Endothelial cell of umbilical vein (primary cell): ENCODE results near the gene STYXL1. TPM values are rescaled to one million over a fixed set of nuclear protein-coding genes. Genes with fewer than 3 reads are reported as not detected.

Experiments used
- BruUV-seq: library from RNA; stranded (reverse); fragments of 400-500 nt; replicated peaks from 2 replicates; lab custom pipeline; 2021; lab: Mats Ljungman, UMichigan
- CTCF ChIA-PET: fragments of 300-600, 350-600 bp; sonication (Branson Sonifier 250); formaldehyde crosslinking; loops from one replicate; lab custom pipeline; 2021; ENCODE audit warnings: antibody characterized with exemption, inconsistent platforms; lab: Charles Lee
- POLR2A ChIA-PET: fragments of 300-600, 350-600 bp; sonication (Branson Sonifier 250); formaldehyde crosslinking; loops from one replicate; lab custom pipeline; 2021; ENCODE audit warnings: antibody characterized with exemption, inconsistent platforms; lab: Charles Lee
- DNase-seq: peaks from one replicate; pipeline ENCODE4 v3.0.0-alpha.2; 2011; ENCODE audit warnings: low read depth, low spot score
- FAIRE-seq: peaks from 2 replicates; lab custom pipeline; 2011; peaks lifted over from hg19 to GRCh38; lab: Jason Lieb, UNC
- H2AFZ ChIP-seq: 2 replicates; pipeline ENCODE4 v1.6.0; 2012; ENCODE audit warnings: low read depth, low read length, control low read depth, inconsistent platforms
- H3K27ac ChIP-seq: 2 replicates; pipeline ENCODE4 v1.5.1; 2011; ENCODE audit warnings: low read depth, mild to moderate bottlenecking, control low read depth, low read length, moderate library complexity; ENCODE audit not compliant: insufficient read depth
- H3K27me3 ChIP-seq, 2 experiments: 2 replicates each; pipeline versions ENCODE4 v1.6.0 to v1.6.1; 2011; ENCODE audit warnings: low read length in 2 of 2, mixed read lengths in 1 of 2; ENCODE audit not compliant: control insufficient read depth in 2 of 2, insufficient read depth in 2 of 2
- H3K36me3 ChIP-seq, 2 experiments: 2 replicates in 1 of 2; 3 replicates in 1 of 2; pipeline ENCODE4 v1.5.1; 2011; ENCODE audit warnings: low read length in 2 of 2, mild to moderate bottlenecking in 1 of 2, moderate library complexity in 1 of 2; ENCODE audit not compliant: control insufficient read depth in 2 of 2, insufficient read depth in 2 of 2; ENCODE audit errors: extremely low read depth in 1 of 2
- H3K4me1 ChIP-seq: 3 replicates; pipeline ENCODE4 v1.5.1; 2011; ENCODE audit warnings: mild to moderate bottlenecking, low read length; ENCODE audit not compliant: control insufficient read depth, insufficient read depth; ENCODE audit errors: extremely low read depth
- H3K4me2 ChIP-seq: 2 replicates; pipeline ENCODE4 v1.6.1; 2011; ENCODE audit warnings: low read length, control low read depth, mixed read lengths; ENCODE audit not compliant: insufficient read depth
- H3K4me3 ChIP-seq, 3 experiments: fragments of 200-600 bp in 1 of 3; sonication (generic), shearing (Covaris generic) in 1 of 3; replicated peaks in 1 of 3; 2 replicates each; pipeline ENCODE4 v1.5.1; 2011 to 2016; ENCODE audit warnings: control low read depth in 3 of 3, low read length in 3 of 3, mild to moderate bottlenecking in 2 of 3, inconsistent platforms in 1 of 3, low read depth in 1 of 3, moderate library complexity in 1 of 3; ENCODE audit not compliant: insufficient read depth in 1 of 3
- H3K79me2 ChIP-seq: 2 replicates; pipeline ENCODE4 v1.6.0; 2012; ENCODE audit warnings: low read length, inconsistent platforms; ENCODE audit not compliant: control insufficient read depth, insufficient read depth
- H3K9ac ChIP-seq: replicated peaks from 2 replicates; pipeline ENCODE3; 2011; ENCODE audit warnings: low read length, control low read depth; ENCODE audit not compliant: insufficient read depth; ENCODE audit errors: extremely low read depth
- H3K9me1 ChIP-seq: replicated peaks from 3 replicates; pipeline ENCODE4 v1.6.0; 2011; ENCODE audit warnings: mild to moderate bottlenecking, low read length; ENCODE audit not compliant: control insufficient read depth, insufficient read depth; ENCODE audit errors: extremely low read depth
- H3K9me3 ChIP-seq: replicated peaks from 2 replicates; pipeline ENCODE4 v1.5.1; 2012; ENCODE audit warnings: low read length, inconsistent platforms; ENCODE audit not compliant: control insufficient read depth, insufficient read depth
- H4K20me1 ChIP-seq: replicated peaks from 2 replicates; pipeline ENCODE3; 2011; ENCODE audit warnings: mild to moderate bottlenecking, low read length; ENCODE audit not compliant: control insufficient read depth, insufficient read depth; ENCODE audit errors: extremely low read depth
- EZH2 ChIP-seq: IDR thresholded peaks from 2 replicates; pipeline ENCODE4 v1.6.1; 2012; ENCODE audit warnings: borderline replicate concordance, low read depth, mild to moderate bottlenecking, moderate library complexity, low read length, inconsistent platforms; ENCODE audit not compliant: severe bottlenecking
- FOS ChIP-seq: IDR thresholded peaks from 2 replicates; pipeline ENCODE4 v1.6.1; 2011; ENCODE audit warnings: mild to moderate bottlenecking, low read length, moderate library complexity, borderline replicate concordance; ENCODE audit not compliant: insufficient read depth
- GATA2 ChIP-seq: IDR thresholded peaks from 2 replicates; pipeline ENCODE4 v1.7.0; 2011; ENCODE audit warnings: low read depth, mild to moderate bottlenecking, moderate library complexity, mixed read lengths, low read length; ENCODE audit not compliant: insufficient read length, insufficient read depth
- JUN ChIP-seq: IDR thresholded peaks from 2 replicates; pipeline ENCODE4 v1.6.1; 2011; ENCODE audit warnings: borderline replicate concordance, low read depth; ENCODE audit not compliant: insufficient read length, insufficient read depth
- MYC ChIP-seq: IDR thresholded peaks from one replicate; pipeline ENCODE4 v1.6.1; 2011; ENCODE audit warnings: mild to moderate bottlenecking, low read depth, low read length
- POLR2A ChIP-seq: IDR thresholded peaks from 2 replicates; pipeline ENCODE4 v1.6.1; 2012; ENCODE audit warnings: low read depth, mild to moderate bottlenecking, control low read depth, low read length
- POLR2AphosphoS5 ChIP-seq: IDR thresholded peaks from 2 replicates; pipeline ENCODE4 v1.6.1; 2012; ENCODE audit warnings: low read depth, mild to moderate bottlenecking, control low read depth, low read length, moderate library complexity; ENCODE audit not compliant: insufficient read depth
- dilution Hi-C: fragments of 300-500 bp; cut with MboI; formaldehyde crosslinking; loops from one replicate; pipeline ENCODE4 v1.15.0; 2019; ENCODE audit warnings: low sequenced_read_pairs; ENCODE audit not compliant: extremely low pct_ligation_motif_present
- intact Hi-C: fragments of 100-400 bp; cut with micrococcal nuclease; formaldehyde crosslinking; loops from one replicate; pipeline ENCODE4 v1.10.0; 2022
- polyA plus RNA-seq, 4 experiments: library from polyadenylated mRNA; depleted of rRNA in 3 of 4; stranded (reverse) in 3 of 4; unstranded in 1 of 4; fragments of >200 nt; gene quantifications; 2 replicates each; pipeline versions ENCODE4 v1.2.1 to v1.2.3, GENCODE V29; 2011 to 2012; ENCODE audit warnings: missing spikeins in 1 of 4
- total RNA-seq: library from RNA; stranded (reverse); gene quantifications from 2 replicates; pipeline ENCODE4 v1.2.3, GENCODE V29; 2021
- TF ChIP-seq, protein P1 (sequence below): IDR thresholded peaks from 2 replicates; pipeline ENCODE4 v1.6.1; 2011; ENCODE audit not compliant: insufficient read depth, insufficient read length
- TF ChIP-seq, protein P2 (sequence below), 2 donors: IDR thresholded peaks; 1 replicate in 1 of 2; 2 replicates in 1 of 2; pipeline ENCODE4 v1.5.1; 2011; ENCODE audit warnings: low read length in 2 of 2, mild to moderate bottlenecking in 2 of 2, moderate library complexity in 2 of 2, control low read depth in 1 of 2, inconsistent platforms in 1 of 2, low read depth in 1 of 2; ENCODE audit not compliant: insufficient read depth in 1 of 2; ENCODE audit errors: extremely low read depth in 1 of 2

STYXL1 gene
- total and polyA plus RNA-seq, 2 donors (not counting 3 experiments of a cell fraction or from before 2014, with no cell fraction given), result 23.0 to 67.6 TPM

DNA sequence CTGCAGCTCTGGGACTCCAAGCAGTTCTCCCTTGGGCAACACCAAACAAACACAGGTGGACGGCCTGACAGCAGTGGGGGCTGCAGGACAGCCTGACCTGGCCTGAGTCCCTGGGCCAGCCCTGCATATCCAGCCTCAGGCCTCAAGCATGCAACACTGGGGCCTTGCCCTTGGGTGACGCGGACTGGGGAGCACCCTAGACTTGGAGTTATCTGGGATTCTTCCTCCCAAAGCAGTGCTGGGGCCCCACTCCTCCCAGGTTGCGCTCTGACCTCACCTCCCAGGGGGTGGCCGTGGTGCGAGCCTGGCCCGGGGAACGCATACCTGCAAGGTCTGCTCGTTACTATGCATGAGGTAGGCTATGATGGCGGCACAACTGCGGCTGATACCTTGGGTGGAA, 47.2 kb downstream of the STYXL1 start:
- ChIA-PET POLR2A (no interaction called here), CTCF (interaction anchor here (1.6 kb wide), 1 partner anchor 20 kb away, joined by 3 read pairs; no protein-coding TSS in a partner anchor)
- dilution Hi-C loops, result no loop called here

More for the DNA sequence above, 47.2 kb downstream of the STYXL1 start:
- Histone ChIP-seq H3K27ac (no peak overlapping the region), H3K36me3 (peaks cover 0 to 28% of the 10 kb centered on the region in 2 experiments), H3K4me1 (no peaks in the 10 kb centered on the region), H3K9ac (no peak overlapping the region), H3K4me2 (no peak overlapping the region), H3K79me2 (no peaks in the 10 kb centered on the region), H3K9me3 (no peaks in the 10 kb centered on the region), H3K27me3 (no peaks in the 10 kb centered on the region), H2AFZ (no peak overlapping the region), H3K9me1 (no peaks in the 10 kb centered on the region), H4K20me1 (no peaks in the 10 kb centered on the region), H3K4me3 (no peak overlapping the region)
- no TSS peak for BruUV-seq
- TF ChIP-seq EZH2, result no peak
- TF ChIP-seq, protein P1, sequence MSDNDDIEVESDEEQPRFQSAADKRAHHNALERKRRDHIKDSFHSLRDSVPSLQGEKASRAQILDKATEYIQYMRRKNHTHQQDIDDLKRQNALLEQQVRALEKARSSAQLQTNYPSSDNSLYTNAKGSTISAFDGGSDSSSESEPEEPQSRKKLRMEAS, result no peak
- TF ChIP-seq, protein P2, sequence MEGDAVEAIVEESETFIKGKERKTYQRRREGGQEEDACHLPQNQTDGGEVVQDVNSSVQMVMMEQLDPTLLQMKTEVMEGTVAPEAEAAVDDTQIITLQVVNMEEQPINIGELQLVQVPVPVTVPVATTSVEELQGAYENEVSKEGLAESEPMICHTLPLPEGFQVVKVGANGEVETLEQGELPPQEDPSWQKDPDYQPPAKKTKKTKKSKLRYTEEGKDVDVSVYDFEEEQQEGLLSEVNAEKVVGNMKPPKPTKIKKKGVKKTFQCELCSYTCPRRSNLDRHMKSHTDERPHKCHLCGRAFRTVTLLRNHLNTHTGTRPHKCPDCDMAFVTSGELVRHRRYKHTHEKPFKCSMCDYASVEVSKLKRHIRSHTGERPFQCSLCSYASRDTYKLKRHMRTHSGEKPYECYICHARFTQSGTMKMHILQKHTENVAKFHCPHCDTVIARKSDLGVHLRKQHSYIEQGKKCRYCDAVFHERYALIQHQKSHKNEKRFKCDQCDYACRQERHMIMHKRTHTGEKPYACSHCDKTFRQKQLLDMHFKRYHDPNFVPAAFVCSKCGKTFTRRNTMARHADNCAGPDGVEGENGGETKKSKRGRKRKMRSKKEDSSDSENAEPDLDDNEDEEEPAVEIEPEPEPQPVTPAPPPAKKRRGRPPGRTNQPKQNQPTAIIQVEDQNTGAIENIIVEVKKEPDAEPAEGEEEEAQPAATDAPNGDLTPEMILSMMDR (IDR thresholded peaks at IDR 0.05; ENCODE audit: extremely low read depth in 1 of 2, insufficient read depth in 1 of 2, low read depth in 1 of 2, low read length in 2 of 2), result no peak
- no peak for TF ChIP-seq GATA2
- TF ChIP-seq JUN, result no peak
- TF ChIP-seq POLR2A, result no peak
- TF ChIP-seq POLR2AphosphoS5, result no peak
- TF ChIP-seq FOS, result no peak
- TF ChIP-seq MYC, result no peak
- intact Hi-C loops, result no loop called here
- DNase-seq, result no peak
- no peak for FAIRE-seq
